Activated gamma-delta T cell treated with Interleukin-2 at 50 U/mL for 16 hours (primary cell): ENCODE measurements around the gene AFP.
"Not testable (repeated sequence)": the region's sequence is repeated elsewhere in the genome, so short reads cannot be mapped to it uniquely, and the experiment has no call there.

Experiments
- DNase-seq: peaks from one replicate; pipeline ENCODE4 v3.0.0-alpha.2; 2020

AFP gene

DNA sequence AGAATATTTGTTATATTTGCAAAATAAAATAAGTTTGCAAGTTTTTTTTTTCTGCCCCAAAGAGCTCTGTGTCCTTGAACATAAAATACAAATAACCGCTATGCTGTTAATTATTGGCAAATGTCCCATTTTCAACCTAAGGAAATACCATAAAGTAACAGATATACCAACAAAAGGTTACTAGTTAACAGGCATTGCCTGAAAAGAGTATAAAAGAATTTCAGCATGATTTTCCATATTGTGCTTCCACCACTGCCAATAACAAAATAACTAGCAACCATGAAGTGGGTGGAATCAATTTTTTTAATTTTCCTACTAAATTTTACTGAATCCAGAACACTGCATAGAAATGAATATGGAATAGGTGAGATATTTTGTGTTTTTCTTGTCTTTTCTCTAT, at the start of gene AFP:
Gene AFP, plus strand, starts transcription at position 238 of the 400 bp plus-strand sequence. Its CDS starts 42 bp downstream, at position 280.
- no peak for DNase-seq

- no peak for DNase-seq
Observed at GRCh38 chr4:73387552-73387951, 48.5 kb upstream of the AFP start.

GRCh38 chr4:73388887-73389286, 47.1 kb upstream of the AFP start:
- no peak for DNase-seq

DNA sequence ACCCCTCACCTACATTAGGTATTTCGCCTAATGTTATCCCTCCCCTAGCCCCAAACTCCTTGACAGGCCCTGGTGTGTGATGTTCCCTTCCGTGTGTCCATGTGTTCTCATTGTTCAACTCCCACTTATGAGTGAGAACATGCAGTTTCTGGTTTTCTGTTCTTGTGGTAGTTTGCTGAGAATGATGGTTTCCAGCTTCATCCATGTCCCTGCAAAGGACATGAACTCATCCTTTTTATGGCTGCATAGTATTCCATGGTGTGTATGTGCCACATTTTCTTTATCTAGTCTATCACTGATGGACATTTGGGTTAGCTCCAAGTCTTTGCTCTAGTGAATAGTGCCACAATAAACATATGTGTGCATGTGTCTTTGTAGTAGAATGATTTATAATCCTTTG, 46.4 kb upstream of the AFP start:
- DNase-seq: not testable (repeated sequence)

DNA sequence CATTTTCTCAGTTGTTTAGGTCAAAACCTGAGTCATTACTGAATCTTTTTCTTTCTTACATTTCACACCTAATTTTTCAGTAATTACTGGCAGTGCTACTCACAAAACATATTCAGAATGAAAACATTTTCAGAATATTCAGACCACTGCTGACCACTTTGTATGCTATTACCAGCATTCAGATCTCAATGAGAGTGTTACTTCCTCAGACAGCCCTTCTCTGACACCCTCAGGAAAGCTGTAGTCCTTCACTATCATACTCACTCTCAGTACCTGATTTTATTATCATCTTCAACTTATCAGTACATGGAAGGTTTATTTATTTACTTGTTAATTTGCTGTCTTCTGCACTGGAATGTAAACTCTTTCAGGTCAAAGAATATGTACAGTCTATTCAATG, 44.2 kb upstream of the AFP start:
- no peak for DNase-seq

- DNase-seq: no peak
Observed at GRCh38 chr4:73392936-73393335, 43.1 kb upstream of the AFP start.

DNA sequence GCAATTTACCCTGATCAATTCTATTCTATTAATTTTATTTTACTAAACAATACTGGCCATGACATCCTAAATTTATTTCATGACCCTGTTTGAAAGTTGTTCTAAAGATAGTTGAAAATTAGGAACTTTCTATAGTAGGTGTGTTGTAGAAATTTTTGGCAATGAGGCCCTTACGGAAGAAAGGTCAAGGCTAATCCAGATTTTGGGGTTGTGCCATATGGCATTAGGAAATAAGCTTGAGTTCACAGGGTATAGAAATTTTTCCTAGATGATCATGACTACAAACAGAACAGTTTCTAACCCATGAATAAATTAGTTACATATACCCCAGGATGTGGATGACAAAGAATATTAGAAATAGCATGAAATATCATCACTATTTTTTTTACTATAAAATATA, 39.7 kb upstream of the AFP start:
- no peak for DNase-seq

- DNase-seq: no peak
Observed at GRCh38 chr4:73396993-73397972, 38.7 kb upstream of the AFP start.

DNA sequence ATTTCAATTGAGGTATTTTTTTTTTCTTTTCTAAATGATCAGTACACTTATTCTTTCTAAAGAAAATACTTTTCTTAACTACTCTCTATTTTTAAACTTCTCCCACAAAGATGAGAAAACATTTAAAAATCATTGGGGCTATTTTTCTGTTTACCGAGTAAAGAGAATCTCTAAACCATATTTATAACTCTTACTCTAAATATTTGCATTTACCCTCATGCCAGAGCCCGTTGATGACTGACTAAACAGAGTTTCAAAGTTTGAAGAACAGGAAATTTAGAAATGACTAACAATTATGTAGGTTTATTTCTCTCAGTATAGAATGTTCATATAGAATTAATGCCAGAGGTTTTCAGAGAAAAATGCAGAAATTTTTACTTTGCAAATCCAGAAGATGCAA, 34.6 kb upstream of the AFP start:
- no peak for DNase-seq

DNA sequence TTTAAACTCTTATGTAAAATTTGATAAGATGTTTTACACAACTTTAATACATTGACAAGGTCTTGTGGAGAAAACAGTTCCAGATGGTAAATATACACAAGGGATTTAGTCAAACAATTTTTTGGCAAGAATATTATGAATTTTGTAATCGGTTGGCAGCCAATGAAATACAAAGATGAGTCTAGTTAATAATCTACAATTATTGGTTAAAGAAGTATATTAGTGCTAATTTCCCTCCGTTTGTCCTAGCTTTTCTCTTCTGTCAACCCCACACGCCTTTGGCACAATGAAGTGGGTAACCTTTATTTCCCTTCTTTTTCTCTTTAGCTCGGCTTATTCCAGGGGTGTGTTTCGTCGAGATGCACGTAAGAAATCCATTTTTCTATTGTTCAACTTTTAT, 32.0 kb upstream of the AFP start, which contains the start of gene ALB:
Gene ALB, plus strand, starts transcription at position 246 of the 400 bp plus-strand sequence. Its CDS starts 41 bp downstream, at position 287.
- no peak for DNase-seq

DNA sequence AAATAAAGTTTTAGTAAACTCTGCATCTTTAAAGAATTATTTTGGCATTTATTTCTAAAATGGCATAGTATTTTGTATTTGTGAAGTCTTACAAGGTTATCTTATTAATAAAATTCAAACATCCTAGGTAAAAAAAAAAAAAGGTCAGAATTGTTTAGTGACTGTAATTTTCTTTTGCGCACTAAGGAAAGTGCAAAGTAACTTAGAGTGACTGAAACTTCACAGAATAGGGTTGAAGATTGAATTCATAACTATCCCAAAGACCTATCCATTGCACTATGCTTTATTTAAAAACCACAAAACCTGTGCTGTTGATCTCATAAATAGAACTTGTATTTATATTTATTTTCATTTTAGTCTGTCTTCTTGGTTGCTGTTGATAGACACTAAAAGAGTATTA, 31.6 kb upstream of the AFP start:
- DNase-seq: no peak

- DNase-seq: no peak
Observed at GRCh38 chr4:73405138-73405537, 30.9 kb upstream of the AFP start.

- DNase-seq: no peak
Observed at GRCh38 chr4:73406548-73406875, 29.5 kb upstream of the AFP start.

GRCh38 chr4:73407227-73407673, 28.8 kb upstream of the AFP start:
- DNase-seq: no peak

DNA sequence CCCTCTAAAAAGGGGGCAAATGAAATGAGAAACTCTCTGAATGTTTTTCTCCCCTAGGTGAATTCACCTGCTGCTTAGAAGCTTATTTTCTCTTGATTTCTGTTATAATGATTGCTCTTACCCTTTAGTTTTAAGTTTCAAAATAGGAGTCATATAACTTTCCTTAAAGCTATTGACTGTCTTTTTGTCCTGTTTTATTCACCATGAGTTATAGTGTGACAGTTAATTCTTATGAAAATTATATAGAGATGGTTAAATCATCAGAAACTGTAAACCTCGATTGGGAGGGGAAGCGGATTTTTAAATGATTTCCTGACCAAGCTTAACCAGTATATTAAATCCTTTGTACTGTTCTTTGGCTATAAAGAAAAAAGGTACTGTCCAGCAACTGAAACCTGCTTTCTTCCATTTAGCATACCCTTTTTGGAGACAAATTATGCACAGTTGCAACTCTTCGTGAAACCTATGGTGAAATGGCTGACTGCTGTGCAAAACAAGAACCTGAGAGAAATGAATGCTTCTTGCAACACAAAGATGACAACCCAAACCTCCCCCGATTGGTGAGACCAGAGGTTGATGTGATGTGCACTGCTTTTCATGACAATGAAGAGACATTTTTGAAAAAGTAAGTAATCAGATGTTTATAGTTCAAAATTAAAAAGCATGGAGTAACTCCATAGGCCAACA, 27.7 kb upstream of the AFP start:
- DNase-seq: no peak

- no peak for DNase-seq
Observed at GRCh38 chr4:73409012-73409862, 26.8 kb upstream of the AFP start.

- DNase-seq: no peak
Observed at GRCh38 chr4:73409978-73410548, 26.0 kb upstream of the AFP start.

GRCh38 chr4:73410916-73411730, 24.9 kb upstream of the AFP start:
- no peak for DNase-seq

GRCh38 chr4:73411731-73412414, 24.1 kb upstream of the AFP start:
- DNase-seq: no peak

DNA sequence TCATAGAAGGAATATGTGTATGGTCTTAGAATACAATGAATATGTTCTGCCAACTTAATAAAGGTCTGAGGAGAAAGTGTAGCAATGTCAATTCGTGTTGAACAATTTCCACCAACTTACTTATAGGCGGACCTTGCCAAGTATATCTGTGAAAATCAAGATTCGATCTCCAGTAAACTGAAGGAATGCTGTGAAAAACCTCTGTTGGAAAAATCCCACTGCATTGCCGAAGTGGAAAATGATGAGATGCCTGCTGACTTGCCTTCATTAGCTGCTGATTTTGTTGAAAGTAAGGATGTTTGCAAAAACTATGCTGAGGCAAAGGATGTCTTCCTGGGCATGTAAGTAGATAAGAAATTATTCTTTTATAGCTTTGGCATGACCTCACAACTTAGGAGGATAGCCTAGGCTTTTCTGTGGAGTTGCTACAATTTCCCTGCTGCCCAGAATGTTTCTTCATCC, 22.7 kb upstream of the AFP start:
- no peak for DNase-seq

- no peak for DNase-seq
Observed at GRCh38 chr4:73414936-73415271, 21.1 kb upstream of the AFP start.
